Stomach smooth muscle (tissue), 2 donors: ENCODE data around the gene GMPR2.

Experiments used
- H3K27ac ChIP-seq: one replicate; pipeline ENCODE4 v1.7.0; 2013; ENCODE audit warnings: mild to moderate bottlenecking, low read length, inconsistent platforms
- H3K27me3 ChIP-seq, 2 donors: one replicate each; pipeline ENCODE4 v1.7.0; 2013; ENCODE audit warnings: low read length in 2 of 2; ENCODE audit not compliant: insufficient read depth in 2 of 2, control insufficient read depth in 1 of 2
- H3K36me3 ChIP-seq, 2 donors: one replicate each; pipeline ENCODE4 v1.7.0; 2013; ENCODE audit warnings: low read length in 2 of 2; ENCODE audit not compliant: control insufficient read depth in 2 of 2, insufficient read depth in 2 of 2
- H3K4me1 ChIP-seq: one replicate; pipeline ENCODE4 v1.7.0; 2013; ENCODE audit warnings: low read length; ENCODE audit not compliant: control insufficient read depth, insufficient read depth
- H3K4me3 ChIP-seq, 2 donors: one replicate each; pipeline ENCODE4 v1.7.0; 2013; ENCODE audit warnings: low read length in 2 of 2
- H3K9ac ChIP-seq, 2 donors: one replicate each; pipeline ENCODE4 v1.7.0; 2013; ENCODE audit warnings: low read length in 2 of 2, mild to moderate bottlenecking in 1 of 2
- H3K9me3 ChIP-seq, 2 donors: one replicate each; pipeline ENCODE4 v1.7.0; 2013; ENCODE audit warnings: low read length in 2 of 2; ENCODE audit not compliant: control insufficient read depth in 2 of 2
- donor health status: healthy.
- donor health status: Pancreatic carcinoma.

The GMPR2 gene

DNA sequence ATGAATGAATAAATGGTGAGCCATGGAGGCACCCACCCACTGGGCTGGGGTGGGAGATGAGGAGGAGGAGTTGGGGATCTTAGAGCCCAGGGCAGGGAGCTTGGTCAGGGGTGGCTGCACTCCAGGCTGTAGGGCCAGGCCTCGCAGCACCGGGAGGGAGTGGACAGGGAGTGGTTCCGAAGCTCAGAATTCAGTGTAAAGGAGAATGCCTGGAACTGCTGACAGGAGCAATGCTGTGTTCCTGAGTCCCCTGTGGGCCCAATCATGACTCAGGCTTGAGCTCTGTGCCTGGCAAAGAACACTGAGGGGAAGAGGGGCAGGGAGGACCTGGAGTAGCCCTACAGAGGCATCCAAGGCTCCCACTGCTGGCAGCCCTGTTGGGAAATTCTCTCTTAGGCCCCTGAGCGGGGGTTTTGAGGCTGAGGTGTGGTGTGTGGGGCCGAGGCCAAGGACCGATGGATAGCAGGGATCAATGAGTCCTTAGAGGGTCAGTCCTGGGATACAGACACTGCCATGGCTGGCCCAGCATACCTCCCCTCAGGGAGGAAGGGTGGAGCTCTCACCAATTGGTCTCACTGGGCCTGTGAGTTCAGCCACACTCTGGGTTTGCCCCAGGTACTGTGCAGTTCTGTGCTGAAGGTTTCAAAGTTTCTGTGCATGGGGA is 48.2 kb downstream of the GMPR2 start:
- Histone ChIP-seq H3K9me3 (no peaks in the 10 kb centered on the region), H3K27me3 (no peaks in the 10 kb centered on the region), H3K36me3 (no peaks in the 10 kb centered on the region), H3K27ac (no peak overlapping the region), H3K9ac (no peak overlapping the region), H3K4me3 (no peak overlapping the region), H3K4me1 (no peaks in the 10 kb centered on the region)

GRCh38 chr14:24281636-24282035 is 48.9 kb downstream of the GMPR2 start:
- Histone ChIP-seq H3K4me1 (no peaks in the 10 kb centered on the region), H3K27ac (no peak overlapping the region), H3K36me3 (no peaks in the 10 kb centered on the region)

GRCh38 chr14:24282736-24283135 is 50.0 kb downstream of the GMPR2 start:
- no peaks in the 10 kb centered on the region for H3K36me3 ChIP-seq
- H3K4me3 ChIP-seq: no peak overlapping the region
- no peak overlapping the region for H3K9ac ChIP-seq
- no peaks in the 10 kb centered on the region for H3K9me3 ChIP-seq
- no peaks in the 10 kb centered on the region for H3K27me3 ChIP-seq
- no peaks in the 10 kb centered on the region for H3K4me1 ChIP-seq
- H3K27ac ChIP-seq: no peak overlapping the region

More at GRCh38 chr14:24281636-24282035, 48.9 kb downstream of the GMPR2 start:
- no peak overlapping the region for H3K4me3 ChIP-seq
- H3K27me3 ChIP-seq: no peaks in the 10 kb centered on the region
- no peaks in the 10 kb centered on the region for H3K9me3 ChIP-seq
- H3K9ac ChIP-seq: no peak overlapping the region

DNA sequence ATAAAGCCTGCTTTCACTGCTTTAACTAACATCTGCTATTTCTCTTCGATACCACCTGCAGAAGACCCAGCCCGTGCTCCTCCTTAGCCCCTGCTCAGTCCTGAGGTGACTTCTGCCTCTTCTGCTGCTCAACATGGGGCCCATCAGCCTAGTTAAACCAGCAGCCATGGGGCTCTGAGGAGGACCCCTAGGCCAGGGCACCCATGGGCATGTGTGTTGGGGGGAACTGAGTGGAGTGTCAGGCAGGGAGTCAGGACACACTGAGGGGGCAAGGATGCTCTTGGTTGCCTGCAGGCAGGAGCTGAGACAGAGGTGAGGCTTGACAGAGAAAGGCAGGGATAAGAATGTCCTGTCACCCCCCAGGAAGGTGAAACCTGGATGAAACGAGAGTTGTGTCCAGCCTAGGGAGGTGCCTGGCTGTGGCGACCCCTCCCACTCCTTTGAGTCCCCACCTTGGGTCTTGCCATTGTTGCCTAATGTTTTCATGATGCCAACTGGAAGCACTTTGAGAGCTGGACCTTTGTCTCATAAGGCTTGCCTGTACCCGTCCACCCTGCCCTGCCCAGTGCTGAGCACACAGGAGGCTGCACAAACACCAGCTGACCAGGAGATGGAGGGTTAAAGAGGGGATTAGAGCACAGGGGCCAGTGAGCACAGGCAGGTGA is 51.2 kb downstream of the GMPR2 start:
- H3K9ac ChIP-seq: no peak overlapping the region
- no peaks in the 10 kb centered on the region for H3K4me1 ChIP-seq
- no peaks in the 10 kb centered on the region for H3K36me3 ChIP-seq
- no peak overlapping the region for H3K4me3 ChIP-seq
- no peak overlapping the region for H3K27ac ChIP-seq
- no peaks in the 10 kb centered on the region for H3K9me3 ChIP-seq
- no peaks in the 10 kb centered on the region for H3K27me3 ChIP-seq

GRCh38 chr14:24284501-24285035 is 51.8 kb downstream of the GMPR2 start:
- H3K27ac ChIP-seq: no peak overlapping the region
- H3K27me3 ChIP-seq: no peaks in the 10 kb centered on the region
- no peaks in the 10 kb centered on the region for H3K9me3 ChIP-seq
- H3K4me3 ChIP-seq: no peak overlapping the region
- H3K9ac ChIP-seq: no peak overlapping the region
- H3K4me1 ChIP-seq: no peaks in the 10 kb centered on the region
- peaks cover 3% of the 10 kb centered on the region in 2 donors for H3K36me3 ChIP-seq

GRCh38 chr14:24285351-24285750 is 52.6 kb downstream of the GMPR2 start:
- no peaks in the 10 kb centered on the region for H3K4me1 ChIP-seq
- no peak overlapping the region for H3K27ac ChIP-seq
- H3K27me3 ChIP-seq: no peaks in the 10 kb centered on the region
- H3K9me3 ChIP-seq: no peaks in the 10 kb centered on the region
- H3K36me3 ChIP-seq: peaks cover 10 to 11% of the 10 kb centered on the region in 2 donors
- H3K9ac ChIP-seq: no peak overlapping the region
- H3K4me3 ChIP-seq: no peak overlapping the region

GRCh38 chr14:24286996-24287395 is 54.3 kb downstream of the GMPR2 start:
- H3K4me3 ChIP-seq: no peak overlapping the region
- no peaks in the 10 kb centered on the region for H3K4me1 ChIP-seq
- no peak overlapping the region for H3K9ac ChIP-seq
- peaks cover 20 to 24% of the 10 kb centered on the region in 2 donors for H3K36me3 ChIP-seq
- H3K27me3 ChIP-seq: no peaks in the 10 kb centered on the region
- no peak overlapping the region for H3K27ac ChIP-seq
- H3K9me3 ChIP-seq: no peaks in the 10 kb centered on the region
